ENCODE measurements around the gene GPRC5C.

DNA sequence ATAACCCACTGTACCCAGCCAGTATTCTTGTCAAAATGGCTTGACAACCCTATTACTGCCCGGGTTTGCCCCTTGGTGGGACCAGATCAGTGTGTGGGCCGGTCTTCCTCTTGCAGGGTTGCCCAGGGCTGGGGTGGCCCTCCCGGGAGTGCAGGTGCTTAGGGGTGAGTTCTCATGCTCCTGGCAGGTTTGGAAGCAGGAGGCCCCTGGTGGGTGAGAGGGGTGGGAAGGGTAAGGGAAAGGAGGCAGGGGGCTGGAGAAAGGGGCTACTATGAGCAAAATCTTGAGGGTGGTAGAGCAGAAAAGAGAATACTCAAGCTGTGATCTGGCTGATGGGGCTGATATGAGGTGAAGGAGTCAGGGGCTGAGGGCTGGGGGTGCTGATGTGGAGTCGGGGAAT, 41.0 kb downstream of the GPRC5C start:
- TF ChIP-seq, protein P1, sequence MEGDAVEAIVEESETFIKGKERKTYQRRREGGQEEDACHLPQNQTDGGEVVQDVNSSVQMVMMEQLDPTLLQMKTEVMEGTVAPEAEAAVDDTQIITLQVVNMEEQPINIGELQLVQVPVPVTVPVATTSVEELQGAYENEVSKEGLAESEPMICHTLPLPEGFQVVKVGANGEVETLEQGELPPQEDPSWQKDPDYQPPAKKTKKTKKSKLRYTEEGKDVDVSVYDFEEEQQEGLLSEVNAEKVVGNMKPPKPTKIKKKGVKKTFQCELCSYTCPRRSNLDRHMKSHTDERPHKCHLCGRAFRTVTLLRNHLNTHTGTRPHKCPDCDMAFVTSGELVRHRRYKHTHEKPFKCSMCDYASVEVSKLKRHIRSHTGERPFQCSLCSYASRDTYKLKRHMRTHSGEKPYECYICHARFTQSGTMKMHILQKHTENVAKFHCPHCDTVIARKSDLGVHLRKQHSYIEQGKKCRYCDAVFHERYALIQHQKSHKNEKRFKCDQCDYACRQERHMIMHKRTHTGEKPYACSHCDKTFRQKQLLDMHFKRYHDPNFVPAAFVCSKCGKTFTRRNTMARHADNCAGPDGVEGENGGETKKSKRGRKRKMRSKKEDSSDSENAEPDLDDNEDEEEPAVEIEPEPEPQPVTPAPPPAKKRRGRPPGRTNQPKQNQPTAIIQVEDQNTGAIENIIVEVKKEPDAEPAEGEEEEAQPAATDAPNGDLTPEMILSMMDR (IDR thresholded peaks at IDR 0.05), result no peak
- no peak for TF ChIP-seq EZH2 (IDR thresholded peaks at IDR 0.05)
